Measurements from ENCODE around the gene MRPS7.
"Not testable (repeated sequence)": the region's sequence is repeated elsewhere in the genome, so short reads cannot be mapped to it uniquely, and the experiment has no call there.

MRPS7 gene

GRCh38 chr17:75271233-75271954 is 9.7 kb downstream of the MRPS7 start:
- DNase-seq (ENCODE audit: low spot score): peak; percentile 88

- DNase-seq (ENCODE audit: low spot score): no peak
Measured at GRCh38 chr17:75271955-75272847, 10.5 kb downstream of the MRPS7 start.

GRCh38 chr17:75272848-75273184 is 11.1 kb downstream of the MRPS7 start:
- DNase-seq (ENCODE audit: low spot score): no peak

GRCh38 chr17:75273977-75274708 is 12.5 kb downstream of the MRPS7 start:
- no peak for DNase-seq (ENCODE audit: low spot score)

- DNase-seq (ENCODE audit: low spot score): no peak
Measured at GRCh38 chr17:75277664-75278071, 16.0 kb downstream of the MRPS7 start.

GRCh38 chr17:75280189-75280588 is 18.5 kb downstream of the MRPS7 start:
- DNase-seq (ENCODE audit: low spot score): not testable (repeated sequence)

GRCh38 chr17:75285123-75285522 is 23.4 kb downstream of the MRPS7 start:
- no peak for DNase-seq (ENCODE audit: low spot score)

GRCh38 chr17:75287221-75287620 is 25.5 kb downstream of the MRPS7 start:
- DNase-seq (ENCODE audit: low spot score): no peak

GRCh38 chr17:75288359-75288758 is 26.7 kb downstream of the MRPS7 start:
- DNase-seq (ENCODE audit: low spot score): no peak

- DNase-seq (ENCODE audit: low spot score): peak; percentile 40
Measured at GRCh38 chr17:75288770-75289114, 27.1 kb downstream of the MRPS7 start.

GRCh38 chr17:75289115-75289831 is 27.6 kb downstream of the MRPS7 start, which contains the start of gene SLC25A19:
TSS of gene SLC25A19 (minus strand) at chr17:75289433. CDS start at chr17:75286764, 2,669 bp downstream.
- peak; percentile 98 for DNase-seq (ENCODE audit: low spot score)

- peak; percentile 66 for DNase-seq (ENCODE audit: low spot score)
Measured at GRCh38 chr17:75289832-75290337, 28.2 kb downstream of the MRPS7 start.

- DNase-seq (ENCODE audit: low spot score): not testable (repeated sequence)
Measured at GRCh38 chr17:75292810-75293448, 31.2 kb downstream of the MRPS7 start.

- DNase-seq (ENCODE audit: low spot score): peak; percentile 6
Measured at GRCh38 chr17:75295201-75296158, 33.8 kb downstream of the MRPS7 start.

GRCh38 chr17:75300280-75300679 is 38.6 kb downstream of the MRPS7 start:
- no peak for DNase-seq (ENCODE audit: low spot score)

- DNase-seq (ENCODE audit: low spot score): no peak
Measured at GRCh38 chr17:75301049-75301448, 39.4 kb downstream of the MRPS7 start.

GRCh38 chr17:75301502-75302206 is 40.0 kb downstream of the MRPS7 start:
- DNase-seq (ENCODE audit: low spot score): no peak

- no peak for DNase-seq (ENCODE audit: low spot score)
Measured at GRCh38 chr17:75307957-75308731, 46.5 kb downstream of the MRPS7 start.
